MCF 10A (cell line): Measurements from ENCODE around the gene ASTN2. TPM values are rescaled to one million over a fixed set of nuclear protein-coding genes. Genes with fewer than 3 reads are reported as not detected.
A peak's percentile ranks its signal among the peaks of the same experiment; 100 is the strongest.

Experiments
- BruUV-seq: library from RNA; stranded (reverse); fragments of 400-500 nt; replicated peaks from 2 replicates; lab custom pipeline; 2021; lab: Mats Ljungman, UMichigan
- CTCF ChIA-PET: fragments of 300-600 bp; sonication (Branson Sonifier 250); formaldehyde crosslinking; extraction: SDS; loops from one replicate; lab custom pipeline; 2021; ENCODE audit warnings: antibody characterized with exemption, inconsistent platforms; lab: Yijun Ruan, JAX
- POLR2A ChIA-PET: fragments of 300-600, 350-650 bp; sonication (Branson Sonifier 250); formaldehyde crosslinking; extraction: SDS; loops from one replicate; lab custom pipeline; 2020; ENCODE audit warnings: antibody characterized with exemption, inconsistent platforms; lab: Yijun Ruan, JAX
- DNase-seq: peaks from one replicate; pipeline ENCODE4 v3.0.0-alpha.2; 2018; ENCODE audit not compliant: unreplicated experiment
- H3K27ac Mint-ChIP-seq: one replicate; pipeline ENCODE4 v1.8.0; 2022; ENCODE audit warnings: mild to moderate bottlenecking, low read depth, mixed read lengths; ENCODE audit not compliant: unreplicated experiment
- H3K27me3 Mint-ChIP-seq: one replicate; pipeline ENCODE4 v1.8.0; 2022; ENCODE audit warnings: mixed read lengths; ENCODE audit not compliant: insufficient read depth, unreplicated experiment
- H3K36me3 Mint-ChIP-seq: one replicate; pipeline ENCODE4 v1.8.0; 2022; ENCODE audit warnings: mild to moderate bottlenecking, moderate library complexity, mixed read lengths; ENCODE audit not compliant: insufficient read depth, unreplicated experiment
- H3K4me1 Mint-ChIP-seq: one replicate; pipeline ENCODE4 v1.8.0; 2022; ENCODE audit warnings: mixed read lengths; ENCODE audit not compliant: insufficient read depth, unreplicated experiment
- H3K4me3 Mint-ChIP-seq: one replicate; pipeline ENCODE4 v1.8.0; 2022; ENCODE audit warnings: mild to moderate bottlenecking, moderate library complexity, mixed read lengths; ENCODE audit not compliant: unreplicated experiment
- H3K9me3 Mint-ChIP-seq: one replicate; pipeline ENCODE4 v1.8.0; 2022; ENCODE audit warnings: mixed read lengths; ENCODE audit not compliant: unreplicated experiment
- intact Hi-C: fragments of 100-400 bp; cut with micrococcal nuclease; formaldehyde crosslinking; loops from 2 replicates; pipeline ENCODE4 v1.14.1; 2022
- total RNA-seq: library from RNA; stranded (reverse); gene quantifications from 2 replicates; pipeline ENCODE4 v1.2.3, GENCODE V29; 2022
- TF ChIP-seq, protein P1 (sequence below): fragments of 200-600 bp; IDR thresholded peaks from one replicate; pipeline ENCODE4 v1.8.0; 2022; ENCODE audit warnings: antibody characterized with exemption, mild to moderate bottlenecking; ENCODE audit not compliant: unreplicated experiment

ASTN2 gene
- total RNA-seq, 1 experiment from 2014 or later = 1.8 TPM

DNA sequence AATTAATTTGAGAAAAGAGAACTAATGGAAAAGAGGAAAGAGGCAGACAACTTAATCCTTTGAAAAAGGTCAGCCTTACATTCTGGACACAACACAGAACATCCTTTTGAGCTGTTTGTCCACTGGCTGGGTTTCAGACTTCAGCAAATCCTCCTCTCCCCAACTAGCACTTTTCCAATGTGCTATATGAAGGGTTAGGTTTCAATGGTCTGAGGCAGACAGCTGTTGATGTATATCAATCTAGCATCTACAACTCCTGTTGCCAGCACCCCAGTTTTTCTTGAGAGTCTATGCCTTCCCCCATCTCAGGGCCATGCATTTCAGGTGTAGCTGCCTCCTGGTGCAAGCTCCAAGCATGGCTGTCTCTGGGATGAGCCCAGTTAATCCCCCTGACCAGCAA lies 553.5 kb downstream of the ASTN2 start:
- ChIA-PET CTCF (interaction anchor here (0.6 to 11.8 kb wide), 41 partner anchors 8 to 258 kb away, joined by 3 to 483 read pairs (median 6); no protein-coding TSS in a partner anchor), POLR2A (interaction anchor here (0.7 to 7.0 kb wide), 8 partner anchors 24 to 1341 kb away, joined by 3 to 47 read pairs (median 4); partner anchors contain the start of gene TRIM32)
- no peaks in the 10 kb centered on the region for H3K27me3 Mint-ChIP-seq
- no peak overlapping the region for H3K27ac Mint-ChIP-seq
- H3K36me3 Mint-ChIP-seq = peaks cover 4% of the 10 kb centered on the region
- no peaks in the 10 kb centered on the region for H3K9me3 Mint-ChIP-seq
- peaks cover 22% of the 10 kb centered on the region for H3K4me1 Mint-ChIP-seq
- TF ChIP-seq, protein P1, sequence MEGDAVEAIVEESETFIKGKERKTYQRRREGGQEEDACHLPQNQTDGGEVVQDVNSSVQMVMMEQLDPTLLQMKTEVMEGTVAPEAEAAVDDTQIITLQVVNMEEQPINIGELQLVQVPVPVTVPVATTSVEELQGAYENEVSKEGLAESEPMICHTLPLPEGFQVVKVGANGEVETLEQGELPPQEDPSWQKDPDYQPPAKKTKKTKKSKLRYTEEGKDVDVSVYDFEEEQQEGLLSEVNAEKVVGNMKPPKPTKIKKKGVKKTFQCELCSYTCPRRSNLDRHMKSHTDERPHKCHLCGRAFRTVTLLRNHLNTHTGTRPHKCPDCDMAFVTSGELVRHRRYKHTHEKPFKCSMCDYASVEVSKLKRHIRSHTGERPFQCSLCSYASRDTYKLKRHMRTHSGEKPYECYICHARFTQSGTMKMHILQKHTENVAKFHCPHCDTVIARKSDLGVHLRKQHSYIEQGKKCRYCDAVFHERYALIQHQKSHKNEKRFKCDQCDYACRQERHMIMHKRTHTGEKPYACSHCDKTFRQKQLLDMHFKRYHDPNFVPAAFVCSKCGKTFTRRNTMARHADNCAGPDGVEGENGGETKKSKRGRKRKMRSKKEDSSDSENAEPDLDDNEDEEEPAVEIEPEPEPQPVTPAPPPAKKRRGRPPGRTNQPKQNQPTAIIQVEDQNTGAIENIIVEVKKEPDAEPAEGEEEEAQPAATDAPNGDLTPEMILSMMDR = no peak
- BruUV-seq = no TSS peak
- intact Hi-C loops = no loop called here
- H3K4me3 Mint-ChIP-seq = no peak overlapping the region
- no peak for DNase-seq

DNA sequence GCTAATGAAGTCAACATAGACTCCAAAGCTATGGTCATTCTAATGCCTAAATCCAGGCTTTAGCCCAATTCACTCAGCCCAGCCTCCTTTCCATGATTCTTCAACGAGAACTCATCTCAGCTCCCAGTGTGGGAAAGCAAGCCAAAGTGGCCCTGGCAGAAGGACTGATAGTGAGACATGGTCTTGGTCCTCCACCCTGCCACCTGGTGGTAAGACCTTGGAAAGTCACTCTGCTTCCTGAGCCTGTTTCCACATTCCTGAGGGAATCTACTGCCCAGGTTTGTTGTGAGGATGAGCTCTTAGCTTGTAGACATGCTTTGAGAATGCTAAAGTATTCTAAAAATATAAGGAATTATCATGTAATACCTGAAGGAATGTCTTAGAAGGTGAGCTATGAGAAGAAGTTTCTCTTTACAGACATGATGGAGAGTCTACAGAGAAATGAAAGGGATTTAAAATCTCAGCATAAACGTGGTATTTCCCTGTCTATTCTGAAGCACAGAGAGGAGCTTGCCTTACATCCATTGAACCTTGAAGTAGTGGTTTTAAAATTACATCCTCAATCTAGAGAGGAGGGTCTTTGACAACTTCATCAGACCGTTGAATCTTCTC lies 554.2 kb downstream of the ASTN2 start:
- no TSS peak for BruUV-seq
- peak overlapping the region; percentile 85 for H3K27ac Mint-ChIP-seq
- no peak overlapping the region for H3K4me3 Mint-ChIP-seq
- ChIA-PET CTCF (interaction anchor here (0.5 to 11.8 kb wide), 61 partner anchors 8 to 1261 kb away, joined by 3 to 483 read pairs (median 5); no protein-coding TSS in a partner anchor), POLR2A (interaction anchor here (0.7 to 7.0 kb wide), 9 partner anchors 11 to 1341 kb away, joined by 3 to 47 read pairs (median 3); partner anchors contain the start of gene TRIM32)
- TF ChIP-seq, protein P1 = peak; percentile 80
- DNase-seq = peak; percentile 86
- H3K27me3 Mint-ChIP-seq = no peaks in the 10 kb centered on the region
- no peaks in the 10 kb centered on the region for H3K9me3 Mint-ChIP-seq
- intact Hi-C loops = loop anchor here (1.0 kb wide), 2 partner anchors 22 to 123 kb away; no protein-coding TSS in a partner anchor
- peaks cover 4% of the 10 kb centered on the region for H3K36me3 Mint-ChIP-seq
- H3K4me1 Mint-ChIP-seq = peaks cover 26% of the 10 kb centered on the region

DNA sequence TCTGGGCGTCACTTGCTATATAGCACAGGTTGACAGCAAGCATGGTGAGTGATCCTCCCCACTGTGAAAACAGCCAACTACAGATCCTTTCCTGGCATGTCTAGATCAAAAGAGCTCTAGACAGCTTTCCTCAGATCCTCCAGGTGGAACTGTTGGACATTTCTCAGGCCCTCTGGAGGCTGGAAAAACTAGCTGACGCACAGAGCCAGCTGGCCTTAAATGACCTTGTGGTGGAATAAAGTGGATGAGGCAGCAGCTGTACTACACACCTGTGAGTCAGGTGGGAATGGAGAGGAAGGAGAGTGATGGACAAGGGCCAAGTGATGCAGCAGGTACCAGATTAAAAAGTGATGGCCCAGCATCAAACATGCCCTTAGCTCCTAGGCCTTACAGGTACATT lies 555.1 kb downstream of the ASTN2 start:
- Mint-ChIP-seq H3K27ac (peak overlapping the region; percentile 85), H3K27me3 (no peaks in the 10 kb centered on the region), H3K4me3 (no peak overlapping the region), H3K9me3 (no peaks in the 10 kb centered on the region), H3K36me3 (peaks cover 8% of the 10 kb centered on the region), H3K4me1 (peaks cover 33% of the 10 kb centered on the region)
- BruUV-seq = no TSS peak
- peak; percentile 24 for DNase-seq
- ChIA-PET POLR2A (interaction anchor here (0.7 to 7.0 kb wide), 7 partner anchors 11 to 123 kb away, joined by 3 to 47 read pairs (median 4); no protein-coding TSS in a partner anchor), CTCF (interaction anchor here (0.5 to 11.8 kb wide), 42 partner anchors 10 to 1260 kb away, joined by 3 to 483 read pairs (median 5); no protein-coding TSS in a partner anchor)
- TF ChIP-seq, protein P1 = no peak
- intact Hi-C loops = loop anchor here (1.0 kb wide), 2 partner anchors 21 to 122 kb away; no protein-coding TSS in a partner anchor

DNA sequence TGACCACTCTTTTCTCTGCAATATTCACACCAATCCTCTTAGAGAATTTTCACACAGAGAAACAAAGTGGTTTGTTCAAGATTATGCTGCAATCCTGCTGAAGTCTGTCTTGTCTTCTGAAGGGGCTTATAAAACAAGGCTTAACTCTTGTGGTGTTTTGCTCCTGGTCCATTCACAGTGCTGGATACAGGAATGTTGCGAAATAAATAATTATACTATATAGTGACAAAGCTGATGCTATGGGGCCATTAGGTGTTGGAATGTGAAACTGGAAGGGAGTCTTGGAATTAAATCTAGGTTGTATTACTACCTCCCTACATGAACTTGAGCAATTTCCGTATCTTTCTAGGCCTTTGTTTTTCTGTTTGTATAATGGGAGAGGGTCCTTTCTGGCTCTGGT lies 557.5 kb downstream of the ASTN2 start:
- peaks cover 10% of the 10 kb centered on the region for H3K36me3 Mint-ChIP-seq
- peaks cover 33% of the 10 kb centered on the region for H3K4me1 Mint-ChIP-seq
- H3K27ac Mint-ChIP-seq = peak overlapping the region; percentile 91
- TF ChIP-seq, protein P1 = no peak
- ChIA-PET POLR2A (interaction anchor here (0.7 to 7.0 kb wide), 4 partner anchors 13 to 724 kb away, joined by 3 to 63 read pairs (median 29); no protein-coding TSS in a partner anchor), CTCF (interaction anchor here (0.7 to 11.8 kb wide), 9 partner anchors 9 to 121 kb away, joined by 3 to 483 read pairs (median 5); no protein-coding TSS in a partner anchor)
- intact Hi-C loops = loop anchor here (2.0 kb wide), 1 partner anchor 51 kb away; no protein-coding TSS in a partner anchor
- no TSS peak for BruUV-seq
- H3K4me3 Mint-ChIP-seq = no peak overlapping the region
- H3K27me3 Mint-ChIP-seq = no peaks in the 10 kb centered on the region
- H3K9me3 Mint-ChIP-seq = no peaks in the 10 kb centered on the region
- no peak for DNase-seq
